ENCODE results near the gene MRPL9. TPM values are rescaled to one million over a fixed set of nuclear protein-coding genes. Genes with fewer than 3 reads are reported as not detected.

MRPL9 gene
- total and polyA plus RNA-seq, 2 experiments from 2014 or later, result 89.0 to 126 TPM

DNA sequence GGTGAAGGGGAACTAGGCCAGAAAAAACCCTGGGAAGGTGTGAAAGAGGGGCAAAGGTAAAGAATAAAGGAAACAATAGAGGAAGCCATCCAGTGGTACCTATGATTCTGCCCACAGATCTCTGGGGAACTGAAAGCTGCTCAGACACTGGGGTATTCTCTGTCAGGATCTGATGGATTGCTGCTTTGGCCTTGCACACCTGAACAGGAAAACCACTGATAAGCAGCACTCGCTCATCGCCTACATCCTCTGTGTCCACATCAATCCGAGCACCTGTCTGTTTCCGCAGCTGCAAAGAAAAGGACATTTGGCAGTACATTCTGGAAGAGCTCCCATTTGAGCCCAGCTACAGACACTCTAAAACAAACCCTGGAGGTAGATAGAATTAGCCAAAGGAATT is 16.6 kb upstream of the MRPL9 start (continued):
- TF ChIP-seq, protein P1, sequence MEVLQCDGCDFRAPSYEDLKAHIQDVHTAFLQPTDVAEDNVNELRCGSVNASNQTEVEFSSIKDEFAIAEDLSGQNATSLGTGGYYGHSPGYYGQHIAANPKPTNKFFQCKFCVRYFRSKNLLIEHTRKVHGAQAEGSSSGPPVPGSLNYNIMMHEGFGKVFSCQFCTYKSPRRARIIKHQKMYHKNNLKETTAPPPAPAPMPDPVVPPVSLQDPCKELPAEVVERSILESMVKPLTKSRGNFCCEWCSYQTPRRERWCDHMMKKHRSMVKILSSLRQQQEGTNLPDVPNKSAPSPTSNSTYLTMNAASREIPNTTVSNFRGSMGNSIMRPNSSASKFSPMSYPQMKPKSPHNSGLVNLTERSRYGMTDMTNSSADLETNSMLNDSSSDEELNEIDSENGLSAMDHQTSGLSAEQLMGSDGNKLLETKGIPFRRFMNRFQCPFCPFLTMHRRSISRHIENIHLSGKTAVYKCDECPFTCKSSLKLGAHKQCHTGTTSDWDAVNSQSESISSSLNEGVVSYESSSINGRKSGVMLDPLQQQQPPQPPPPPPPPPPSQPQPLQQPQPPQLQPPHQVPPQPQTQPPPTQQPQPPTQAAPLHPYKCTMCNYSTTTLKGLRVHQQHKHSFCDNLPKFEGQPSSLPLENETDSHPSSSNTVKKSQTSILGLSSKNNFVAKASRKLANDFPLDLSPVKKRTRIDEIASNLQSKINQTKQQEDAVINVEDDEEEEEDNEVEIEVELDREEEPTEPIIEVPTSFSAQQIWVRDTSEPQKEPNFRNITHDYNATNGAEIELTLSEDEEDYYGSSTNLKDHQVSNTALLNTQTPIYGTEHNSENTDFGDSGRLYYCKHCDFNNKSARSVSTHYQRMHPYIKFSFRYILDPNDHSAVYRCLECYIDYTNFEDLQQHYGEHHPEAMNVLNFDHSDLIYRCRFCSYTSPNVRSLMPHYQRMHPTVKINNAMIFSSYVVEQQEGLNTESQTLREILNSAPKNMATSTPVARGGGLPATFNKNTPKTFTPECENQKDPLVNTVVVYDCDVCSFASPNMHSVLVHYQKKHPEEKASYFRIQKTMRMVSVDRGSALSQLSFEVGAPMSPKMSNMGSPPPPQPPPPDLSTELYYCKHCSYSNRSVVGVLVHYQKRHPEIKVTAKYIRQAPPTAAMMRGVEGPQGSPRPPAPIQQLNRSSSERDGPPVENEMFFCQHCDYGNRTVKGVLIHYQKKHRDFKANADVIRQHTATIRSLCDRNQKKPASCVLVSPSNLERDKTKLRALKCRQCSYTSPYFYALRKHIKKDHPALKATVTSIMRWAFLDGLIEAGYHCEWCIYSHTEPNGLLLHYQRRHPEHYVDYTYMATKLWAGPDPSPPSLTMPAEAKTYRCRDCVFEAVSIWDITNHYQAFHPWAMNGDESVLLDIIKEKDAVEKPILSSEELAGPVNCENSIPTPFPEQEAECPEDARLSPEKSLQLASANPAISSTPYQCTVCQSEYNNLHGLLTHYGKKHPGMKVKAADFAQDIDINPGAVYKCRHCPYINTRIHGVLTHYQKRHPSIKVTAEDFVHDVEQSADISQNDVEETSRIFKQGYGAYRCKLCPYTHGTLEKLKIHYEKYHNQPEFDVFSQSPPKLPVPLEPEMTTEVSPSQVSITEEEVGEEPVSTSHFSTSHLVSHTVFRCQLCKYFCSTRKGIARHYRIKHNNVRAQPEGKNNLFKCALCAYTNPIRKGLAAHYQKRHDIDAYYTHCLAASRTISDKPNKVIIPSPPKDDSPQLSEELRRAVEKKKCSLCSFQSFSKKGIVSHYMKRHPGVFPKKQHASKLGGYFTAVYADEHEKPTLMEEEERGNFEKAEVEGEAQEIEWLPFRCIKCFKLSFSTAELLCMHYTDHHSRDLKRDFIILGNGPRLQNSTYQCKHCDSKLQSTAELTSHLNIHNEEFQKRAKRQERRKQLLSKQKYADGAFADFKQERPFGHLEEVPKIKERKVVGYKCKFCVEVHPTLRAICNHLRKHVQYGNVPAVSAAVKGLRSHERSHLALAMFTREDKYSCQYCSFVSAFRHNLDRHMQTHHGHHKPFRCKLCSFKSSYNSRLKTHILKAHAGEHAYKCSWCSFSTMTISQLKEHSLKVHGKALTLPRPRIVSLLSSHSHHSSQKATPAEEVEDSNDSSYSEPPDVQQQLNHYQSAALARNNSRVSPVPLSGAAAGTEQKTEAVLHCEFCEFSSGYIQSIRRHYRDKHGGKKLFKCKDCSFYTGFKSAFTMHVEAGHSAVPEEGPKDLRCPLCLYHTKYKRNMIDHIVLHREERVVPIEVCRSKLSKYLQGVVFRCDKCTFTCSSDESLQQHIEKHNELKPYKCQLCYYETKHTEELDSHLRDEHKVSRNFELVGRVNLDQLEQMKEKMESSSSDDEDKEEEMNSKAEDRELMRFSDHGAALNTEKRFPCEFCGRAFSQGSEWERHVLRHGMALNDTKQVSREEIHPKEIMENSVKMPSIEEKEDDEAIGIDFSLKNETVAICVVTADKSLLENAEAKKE (CRISPR knock-in tag; IDR thresholded peaks at IDR 0.05), result no peak
- no peak for TF ChIP-seq CREB1 (CRISPR knock-in tag; IDR thresholded peaks at IDR 0.05; ENCODE audit: low read depth)
- no peak for TF ChIP-seq NANOG (IDR thresholded peaks at IDR 0.05; ENCODE audit: borderline replicate concordance)
- TF ChIP-seq ZNF114 (CRISPR knock-in tag; IDR thresholded peaks at IDR 0.05), result no peak

DNA sequence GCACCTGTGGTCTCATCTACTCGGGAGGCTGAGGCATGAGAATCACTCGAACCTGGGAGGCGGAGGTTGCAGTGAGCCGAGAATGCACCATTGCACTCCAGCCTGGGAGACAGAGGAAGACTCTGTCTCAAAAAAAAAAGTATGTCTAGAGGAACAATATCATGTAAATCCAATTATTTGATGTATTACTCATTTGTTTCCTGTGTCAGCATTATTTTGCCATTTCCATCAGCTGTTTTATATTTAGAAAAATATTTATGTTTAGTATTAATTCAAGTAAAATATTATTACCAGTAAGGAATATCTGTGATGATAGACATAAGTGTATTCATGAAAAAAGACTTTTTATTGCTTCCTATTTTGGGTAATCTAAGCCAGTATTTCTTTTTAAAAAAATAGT is 14.0 kb upstream of the MRPL9 start:
- Histone ChIP-seq H4K20me1 (replicated peaks; ENCODE audit: insufficient read depth) (no peaks in the 10 kb centered on the region), H3K36me3 (ENCODE audit: insufficient read depth) (peaks cover 11% of the 10 kb centered on the region; the same call in 1 of the 2 replicates), H3K9me2 (ENCODE audit: insufficient read depth) (no peaks in the 10 kb centered on the region), H3K27ac (ENCODE audit: low read depth) (no peak overlapping the region), H2AFZ (no peak overlapping the region), H3K4me2 (no peak overlapping the region), H3K27me3 (ENCODE audit: insufficient read depth) (no peaks in the 10 kb centered on the region), H3K4me1 (ENCODE audit: insufficient read depth) (no peaks in the 10 kb centered on the region), H3F3A (replicated peaks; ENCODE audit: low read depth) (no peaks in the 10 kb centered on the region), H3K79me2 (replicated peaks; ENCODE audit: insufficient read depth) (no peaks in the 10 kb centered on the region), H3K4me3 (no peak overlapping the region)
- H3K27ac Mint-ChIP-seq, result no peak overlapping the region
- no peaks in the 10 kb centered on the region for H3K9me3 Mint-ChIP-seq
- DNase-seq (ENCODE audit: low spot score), result no peak
- no peaks in the 10 kb centered on the region for H3K27me3 Mint-ChIP-seq (ENCODE audit: insufficient read depth, low read depth, poor library complexity)
- peaks cover 29% of the 10 kb centered on the region for H3K36me3 Mint-ChIP-seq (ENCODE audit: low read depth)
- no peaks in the 10 kb centered on the region for H3K4me1 Mint-ChIP-seq
- no peak for ATAC-seq
- H3K4me3 Mint-ChIP-seq, result no peak overlapping the region
- no peak for TF ChIP-seq JUNB (IDR thresholded peaks at IDR 0.05; ENCODE audit: unreplicated experiment)
- TF ChIP-seq NANOG (IDR thresholded peaks at IDR 0.05; ENCODE audit: borderline replicate concordance), result no peak
- TF ChIP-seq STAT1 (IDR thresholded peaks at IDR 0.05; ENCODE audit: unreplicated experiment), result no peak
- TF ChIP-seq POLR2AphosphoS5 (IDR thresholded peaks at IDR 0.05; ENCODE audit: low read depth), result no peak
- TF ChIP-seq ZNF331 (CRISPR knock-in tag; IDR thresholded peaks at IDR 0.05; ENCODE audit: low read depth), result no peak
- TF ChIP-seq, protein P1 (CRISPR knock-in tag; IDR thresholded peaks at IDR 0.05), result no peak
- TF ChIP-seq, protein P2, sequence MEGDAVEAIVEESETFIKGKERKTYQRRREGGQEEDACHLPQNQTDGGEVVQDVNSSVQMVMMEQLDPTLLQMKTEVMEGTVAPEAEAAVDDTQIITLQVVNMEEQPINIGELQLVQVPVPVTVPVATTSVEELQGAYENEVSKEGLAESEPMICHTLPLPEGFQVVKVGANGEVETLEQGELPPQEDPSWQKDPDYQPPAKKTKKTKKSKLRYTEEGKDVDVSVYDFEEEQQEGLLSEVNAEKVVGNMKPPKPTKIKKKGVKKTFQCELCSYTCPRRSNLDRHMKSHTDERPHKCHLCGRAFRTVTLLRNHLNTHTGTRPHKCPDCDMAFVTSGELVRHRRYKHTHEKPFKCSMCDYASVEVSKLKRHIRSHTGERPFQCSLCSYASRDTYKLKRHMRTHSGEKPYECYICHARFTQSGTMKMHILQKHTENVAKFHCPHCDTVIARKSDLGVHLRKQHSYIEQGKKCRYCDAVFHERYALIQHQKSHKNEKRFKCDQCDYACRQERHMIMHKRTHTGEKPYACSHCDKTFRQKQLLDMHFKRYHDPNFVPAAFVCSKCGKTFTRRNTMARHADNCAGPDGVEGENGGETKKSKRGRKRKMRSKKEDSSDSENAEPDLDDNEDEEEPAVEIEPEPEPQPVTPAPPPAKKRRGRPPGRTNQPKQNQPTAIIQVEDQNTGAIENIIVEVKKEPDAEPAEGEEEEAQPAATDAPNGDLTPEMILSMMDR (conservative IDR thresholded peaks at IDR 0.05; ENCODE audit: low read depth in 2 of 2), result no peak
